DND-41 (cell line): ENCODE measurements around the gene UNC13D.
"Not testable (repeated sequence)": the region's sequence is repeated elsewhere in the genome, so short reads cannot be mapped to it uniquely, and the experiment has no call there.

ENCODE experiments used
- ATAC-seq: fragments of 200-7000 bp; cut with Tn5 transposase; 3 replicates; pipeline ENCODE4 v1.9.1; 2021; ENCODE audit warnings: low read depth; ENCODE audit not compliant: insufficient read depth
- DNase-seq: peaks from one replicate; pipeline ENCODE4 v3.0.0-alpha.2; 2020
- H2AFZ ChIP-seq: 2 replicates; pipeline ENCODE4 v1.6.0; 2012; ENCODE audit warnings: low read depth, low read length
- H3K27ac ChIP-seq: 2 replicates; pipeline ENCODE4 v1.5.1; 2012; ENCODE audit warnings: low read length, inconsistent platforms
- H3K27me3 ChIP-seq: fragments of 200-600 bp; sonication (generic); 2 replicates; pipeline ENCODE4 v1.6.0; 2012; ENCODE audit warnings: low read length, mild to moderate bottlenecking, inconsistent platforms; ENCODE audit not compliant: insufficient read depth, poor library complexity
- H3K36me3 ChIP-seq: 2 replicates; pipeline ENCODE4 v1.5.1; 2012; ENCODE audit warnings: low read length, inconsistent platforms; ENCODE audit not compliant: insufficient read depth
- H3K4me1 ChIP-seq: 2 replicates; pipeline ENCODE4 v1.5.1; 2012; ENCODE audit warnings: mild to moderate bottlenecking, low read length; ENCODE audit not compliant: insufficient read depth
- H3K4me2 ChIP-seq: 2 replicates; pipeline ENCODE4 v1.6.0; 2012; ENCODE audit warnings: mild to moderate bottlenecking, moderate library complexity, low read length, inconsistent platforms; ENCODE audit not compliant: insufficient read depth
- H3K4me3 ChIP-seq, 2 experiments: fragments of 200-600 bp in 1 of 2; shearing (Covaris generic) in 1 of 2; 2 replicates each; pipeline ENCODE4 v1.5.1; 2012 to 2016; ENCODE audit warnings: inconsistent platforms in 2 of 2, low read length in 2 of 2, mild to moderate bottlenecking in 2 of 2, low read depth in 1 of 2, moderate library complexity in 1 of 2
- H3K79me2 ChIP-seq: 2 replicates; pipeline ENCODE4 v1.6.0; 2012; ENCODE audit warnings: low read length, inconsistent platforms; ENCODE audit not compliant: insufficient read depth
- H3K9ac ChIP-seq: 2 replicates; pipeline ENCODE4 v1.6.0; 2012; ENCODE audit warnings: low read depth, mild to moderate bottlenecking, inconsistent platforms, low read length, moderate library complexity
- H3K9me3 ChIP-seq: 2 replicates; pipeline ENCODE4 v1.5.1; 2012; ENCODE audit warnings: low read length, moderate library complexity, mild to moderate bottlenecking, inconsistent platforms; ENCODE audit not compliant: insufficient read depth, severe bottlenecking
- H4K20me1 ChIP-seq: 2 replicates; pipeline ENCODE4 v1.6.0; 2012; ENCODE audit warnings: low read length; ENCODE audit not compliant: insufficient read depth
- EZH2 ChIP-seq: IDR thresholded peaks from 3 replicates; pipeline ENCODE4 v1.6.1; 2012; ENCODE audit warnings: borderline replicate concordance, low read depth, mild to moderate bottlenecking, moderate library complexity, low read length, inconsistent platforms; ENCODE audit not compliant: severe bottlenecking
- TF ChIP-seq, protein P1 (sequence below): IDR thresholded peaks from 2 replicates; pipeline ENCODE4 v1.5.1; 2012; ENCODE audit warnings: borderline replicate concordance, low read length, moderate library complexity, mild to moderate bottlenecking; ENCODE audit not compliant: poor library complexity, severe bottlenecking; ENCODE audit errors: extremely low read depth

The UNC13D gene

DNA sequence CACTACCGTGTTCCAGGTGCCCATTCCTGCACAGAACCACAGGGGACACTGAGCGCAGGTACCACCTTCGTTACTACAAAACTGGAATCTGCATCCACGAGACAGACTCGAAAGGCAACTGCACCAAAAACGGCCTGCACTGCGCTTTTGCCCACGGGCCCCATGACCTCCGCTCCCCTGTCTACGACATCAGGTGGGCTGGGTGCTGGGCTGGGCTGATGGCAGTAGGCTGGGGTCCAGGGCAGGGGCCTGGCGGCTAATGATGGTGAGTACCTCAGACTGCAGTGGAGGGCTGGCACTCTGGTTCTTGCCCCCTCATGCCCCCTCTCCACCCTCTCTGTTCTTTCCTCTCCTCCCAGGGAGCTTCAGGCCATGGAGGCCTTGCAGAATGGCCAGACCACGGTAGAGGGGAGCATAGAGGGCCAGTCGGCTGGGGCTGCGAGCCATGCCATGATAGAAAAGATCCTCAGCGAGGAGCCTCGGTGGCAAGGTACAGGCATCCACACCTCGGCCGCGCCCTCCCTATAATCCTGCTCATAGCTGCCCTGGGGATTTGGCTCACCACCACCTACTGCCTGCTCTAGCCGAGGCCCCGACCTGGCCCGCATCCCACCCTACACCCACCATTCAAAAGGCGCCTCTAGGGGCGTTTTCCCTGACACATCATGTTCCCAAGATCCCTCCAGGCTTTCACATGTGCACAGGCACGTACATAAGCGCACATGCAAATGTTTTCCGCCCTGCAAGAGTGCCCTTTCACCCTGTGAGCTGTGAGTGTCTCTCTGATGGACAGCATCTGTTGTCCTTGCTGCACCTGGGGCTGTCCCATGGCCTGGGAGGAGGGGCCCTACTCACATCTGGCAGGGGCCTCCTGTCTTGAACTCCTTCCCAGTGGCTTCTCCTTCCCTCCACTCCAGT lies 31.8 kb downstream of the UNC13D start:
- Histone ChIP-seq H2AFZ (no peak overlapping the region), H3K36me3 (peaks cover 93% of the 10 kb centered on the region), H3K4me3 (no peak overlapping the region), H4K20me1 (peaks cover 28% of the 10 kb centered on the region), H3K9me3 (no peaks in the 10 kb centered on the region), H3K9ac (no peak overlapping the region), H3K79me2 (peaks cover 22% of the 10 kb centered on the region), H3K27ac (no peak overlapping the region), H3K27me3 (no peaks in the 10 kb centered on the region), H3K4me2 (no peak overlapping the region), H3K4me1 (no peaks in the 10 kb centered on the region)
- TF ChIP-seq EZH2: no peak
- TF ChIP-seq, protein P1, sequence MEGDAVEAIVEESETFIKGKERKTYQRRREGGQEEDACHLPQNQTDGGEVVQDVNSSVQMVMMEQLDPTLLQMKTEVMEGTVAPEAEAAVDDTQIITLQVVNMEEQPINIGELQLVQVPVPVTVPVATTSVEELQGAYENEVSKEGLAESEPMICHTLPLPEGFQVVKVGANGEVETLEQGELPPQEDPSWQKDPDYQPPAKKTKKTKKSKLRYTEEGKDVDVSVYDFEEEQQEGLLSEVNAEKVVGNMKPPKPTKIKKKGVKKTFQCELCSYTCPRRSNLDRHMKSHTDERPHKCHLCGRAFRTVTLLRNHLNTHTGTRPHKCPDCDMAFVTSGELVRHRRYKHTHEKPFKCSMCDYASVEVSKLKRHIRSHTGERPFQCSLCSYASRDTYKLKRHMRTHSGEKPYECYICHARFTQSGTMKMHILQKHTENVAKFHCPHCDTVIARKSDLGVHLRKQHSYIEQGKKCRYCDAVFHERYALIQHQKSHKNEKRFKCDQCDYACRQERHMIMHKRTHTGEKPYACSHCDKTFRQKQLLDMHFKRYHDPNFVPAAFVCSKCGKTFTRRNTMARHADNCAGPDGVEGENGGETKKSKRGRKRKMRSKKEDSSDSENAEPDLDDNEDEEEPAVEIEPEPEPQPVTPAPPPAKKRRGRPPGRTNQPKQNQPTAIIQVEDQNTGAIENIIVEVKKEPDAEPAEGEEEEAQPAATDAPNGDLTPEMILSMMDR: no peak
- DNase-seq: no peak
- ATAC-seq: no peak

DNA sequence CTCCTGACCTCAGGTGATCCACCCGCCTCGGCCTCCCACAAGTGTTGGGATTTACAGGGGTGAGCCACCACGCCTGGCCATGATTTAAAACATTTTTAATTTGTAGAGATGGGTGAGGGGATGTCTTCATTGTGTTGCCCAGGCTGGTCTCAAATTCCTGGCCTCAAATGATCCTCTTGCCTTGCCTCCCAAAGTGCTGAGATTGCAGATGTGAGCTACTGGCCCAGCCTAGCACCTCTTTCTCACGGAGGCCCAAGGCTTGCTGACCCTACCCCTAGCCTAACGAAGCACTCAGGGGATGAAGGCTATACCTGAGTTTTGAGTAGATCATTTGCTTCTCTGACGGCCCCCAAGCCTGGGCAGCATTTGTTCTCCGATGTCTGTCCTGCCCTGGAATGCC lies 33.0 kb downstream of the UNC13D start:
- Histone ChIP-seq H3K4me2 (no peak overlapping the region), H2AFZ (no peak overlapping the region), H3K9ac (no peak overlapping the region), H3K27ac (no peak overlapping the region), H3K36me3 (peaks cover 81% of the 10 kb centered on the region), H3K27me3 (no peaks in the 10 kb centered on the region), H3K4me1 (no peaks in the 10 kb centered on the region), H4K20me1 (peaks cover 32% of the 10 kb centered on the region), H3K79me2 (peaks cover 28% of the 10 kb centered on the region), H3K9me3 (no peaks in the 10 kb centered on the region), H3K4me3 (no peak overlapping the region)
- no peak for ATAC-seq
- no peak for DNase-seq
- TF ChIP-seq EZH2: no peak

DNA sequence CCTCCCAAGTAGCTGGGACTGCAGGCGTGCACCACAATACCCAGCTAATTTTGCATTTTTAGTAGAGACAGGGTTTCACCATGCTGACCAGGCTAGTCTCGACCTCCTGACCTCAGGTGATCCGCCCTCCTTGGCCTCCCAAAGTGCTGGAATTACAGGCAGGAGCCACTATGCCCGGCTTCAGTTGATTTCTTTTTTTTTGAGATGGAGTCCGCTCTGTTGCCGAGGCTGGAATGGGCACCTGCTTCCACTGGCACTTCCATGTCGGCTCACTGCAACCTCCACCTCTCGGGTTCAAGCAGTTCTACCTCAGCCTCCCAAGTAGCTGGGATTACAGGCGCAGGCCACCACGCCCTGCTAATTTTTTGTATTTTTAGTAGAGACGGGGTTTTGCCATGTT lies 33.4 kb downstream of the UNC13D start:
- H2AFZ ChIP-seq, H3K9ac ChIP-seq, H3K4me3 ChIP-seq, H3K9me3 ChIP-seq, ATAC-seq, DNase-seq, H3K27me3 ChIP-seq, H3K27ac ChIP-seq, H3K4me2 ChIP-seq, H3K4me1 ChIP-seq: not testable (repeated sequence)
- peaks cover 77% of the 10 kb centered on the region for H3K36me3 ChIP-seq
- H3K79me2 ChIP-seq: peaks cover 32% of the 10 kb centered on the region
- H4K20me1 ChIP-seq: peaks cover 32% of the 10 kb centered on the region

DNA sequence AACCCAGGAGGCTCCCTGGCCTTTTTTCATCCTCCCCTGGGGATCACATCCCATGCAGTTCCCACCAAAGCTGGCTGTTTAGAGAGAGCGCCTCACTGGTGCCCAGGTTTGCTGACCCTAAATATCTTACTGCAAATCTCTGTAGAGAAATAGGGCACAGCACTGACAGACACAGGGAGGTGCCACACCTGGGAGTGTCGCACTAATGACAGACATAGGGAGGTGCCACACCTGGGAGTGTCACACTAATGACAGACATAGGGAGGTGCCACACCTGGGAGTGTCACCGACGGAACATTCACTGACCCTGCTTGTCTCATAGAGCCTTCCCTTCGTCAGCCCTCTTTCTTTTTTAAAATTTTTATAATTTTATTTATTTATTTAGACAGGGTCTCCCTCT lies 34.0 kb downstream of the UNC13D start:
- H3K4me2 ChIP-seq: no peak overlapping the region
- H3K27ac ChIP-seq: no peak overlapping the region
- no peak overlapping the region for H2AFZ ChIP-seq
- no peaks in the 10 kb centered on the region for H3K9me3 ChIP-seq
- H3K79me2 ChIP-seq: peaks cover 37% of the 10 kb centered on the region
- no peaks in the 10 kb centered on the region for H3K27me3 ChIP-seq
- ATAC-seq: no peak; the same call in 2 of the 3 replicates
- no peaks in the 10 kb centered on the region for H3K4me1 ChIP-seq
- no peak for TF ChIP-seq EZH2
- TF ChIP-seq, protein P1: no peak
- no peak overlapping the region for H3K9ac ChIP-seq
- H3K4me3 ChIP-seq: no peak overlapping the region
- peaks cover 74% of the 10 kb centered on the region for H3K36me3 ChIP-seq
- DNase-seq: no peak
- peaks cover 32% of the 10 kb centered on the region for H4K20me1 ChIP-seq
